RWPE1 (cell line): ENCODE measurements around the gene SLC13A3.

ENCODE experiments used
- CTCF ChIA-PET: fragments of 350-600 bp; sonication (Branson Sonifier 250); formaldehyde crosslinking; extraction: SDS; loops from one replicate; lab custom pipeline; 2021; lab: Yijun Ruan, JAX
- POLR2A ChIA-PET: fragments of 400-600 bp; formaldehyde crosslinking; extraction: SDS; loops from one replicate; lab custom pipeline; 2020; ENCODE audit warnings: antibody characterized with exemption; ENCODE audit not compliant: low non-redundant PET; lab: Yijun Ruan, JAX
- DNase-seq: peaks from one replicate; pipeline ENCODE4 v3.0.0; 2012; ENCODE audit warnings: low spot score
- H3K27ac ChIP-seq: fragments of 450-650 bp; 2 replicates; pipeline ENCODE4 v1.5.1; 2017
- TF ChIP-seq, protein P1 (sequence below): fragments of 450-650 bp; conservative IDR thresholded peaks from 2 replicates; pipeline ENCODE4 v1.5.1; 2017; ENCODE audit warnings: low read depth, mild to moderate bottlenecking

The SLC13A3 gene

DNA sequence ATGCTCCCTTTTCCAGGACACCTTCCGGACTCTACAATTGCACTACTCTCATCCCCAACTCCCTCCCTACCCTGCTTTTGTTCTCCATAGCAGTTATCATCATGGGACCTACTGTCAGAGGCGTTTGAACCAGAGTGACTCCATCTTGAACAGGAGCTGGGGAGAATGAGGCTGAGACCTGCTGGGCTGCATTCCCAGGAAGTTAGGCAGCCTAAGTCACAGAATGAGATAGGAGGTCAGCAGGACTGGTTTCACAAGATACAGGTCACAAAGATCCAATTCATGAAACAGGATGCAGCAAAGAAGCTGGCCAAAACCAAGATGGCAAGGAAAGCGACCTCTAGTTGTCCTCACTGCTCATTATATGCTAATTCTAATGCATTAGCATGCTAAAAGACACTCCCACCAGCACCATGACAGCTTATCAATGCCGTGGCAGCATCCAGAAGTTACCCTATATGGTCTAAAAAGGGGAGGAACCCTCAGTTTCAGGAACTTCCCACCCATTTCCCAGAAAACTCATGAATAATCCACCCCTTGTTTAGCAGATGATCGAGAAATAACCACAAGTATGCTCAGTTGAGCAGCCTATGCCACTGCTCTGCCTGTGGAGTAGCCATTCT is 15.6 kb downstream of the SLC13A3 start:
- ChIA-PET CTCF (no interaction called here), POLR2A (no interaction called here)
- no peak for DNase-seq
- TF ChIP-seq, protein P1, sequence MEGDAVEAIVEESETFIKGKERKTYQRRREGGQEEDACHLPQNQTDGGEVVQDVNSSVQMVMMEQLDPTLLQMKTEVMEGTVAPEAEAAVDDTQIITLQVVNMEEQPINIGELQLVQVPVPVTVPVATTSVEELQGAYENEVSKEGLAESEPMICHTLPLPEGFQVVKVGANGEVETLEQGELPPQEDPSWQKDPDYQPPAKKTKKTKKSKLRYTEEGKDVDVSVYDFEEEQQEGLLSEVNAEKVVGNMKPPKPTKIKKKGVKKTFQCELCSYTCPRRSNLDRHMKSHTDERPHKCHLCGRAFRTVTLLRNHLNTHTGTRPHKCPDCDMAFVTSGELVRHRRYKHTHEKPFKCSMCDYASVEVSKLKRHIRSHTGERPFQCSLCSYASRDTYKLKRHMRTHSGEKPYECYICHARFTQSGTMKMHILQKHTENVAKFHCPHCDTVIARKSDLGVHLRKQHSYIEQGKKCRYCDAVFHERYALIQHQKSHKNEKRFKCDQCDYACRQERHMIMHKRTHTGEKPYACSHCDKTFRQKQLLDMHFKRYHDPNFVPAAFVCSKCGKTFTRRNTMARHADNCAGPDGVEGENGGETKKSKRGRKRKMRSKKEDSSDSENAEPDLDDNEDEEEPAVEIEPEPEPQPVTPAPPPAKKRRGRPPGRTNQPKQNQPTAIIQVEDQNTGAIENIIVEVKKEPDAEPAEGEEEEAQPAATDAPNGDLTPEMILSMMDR, result no peak
- no peak overlapping the region for H3K27ac ChIP-seq

GRCh38 chr20:46634528-46634927 is 16.7 kb downstream of the SLC13A3 start:
- POLR2A ChIA-PET, result no interaction called here
- TF ChIP-seq, protein P1, result no peak
- H3K27ac ChIP-seq, result no peak overlapping the region
- no peak for DNase-seq
- CTCF ChIA-PET, result interaction anchor here (1.1 kb wide), 1 partner anchor 46 kb away, joined by 5 read pairs; no protein-coding TSS in a partner anchor

GRCh38 chr20:46631874-46632446 is 19.3 kb downstream of the SLC13A3 start:
- CTCF ChIA-PET, result interaction anchor here (0.8 to 1.5 kb wide), 3 partner anchors 11 to 69 kb away, joined by 3 to 4 read pairs (median 3); no protein-coding TSS in a partner anchor
- no peak overlapping the region for H3K27ac ChIP-seq
- no peak for DNase-seq
- POLR2A ChIA-PET, result interaction anchor here (0.6 kb wide), 1 partner anchor 13 kb away, joined by 4 read pairs; no protein-coding TSS in a partner anchor
- TF ChIP-seq, protein P1, result no peak

DNA sequence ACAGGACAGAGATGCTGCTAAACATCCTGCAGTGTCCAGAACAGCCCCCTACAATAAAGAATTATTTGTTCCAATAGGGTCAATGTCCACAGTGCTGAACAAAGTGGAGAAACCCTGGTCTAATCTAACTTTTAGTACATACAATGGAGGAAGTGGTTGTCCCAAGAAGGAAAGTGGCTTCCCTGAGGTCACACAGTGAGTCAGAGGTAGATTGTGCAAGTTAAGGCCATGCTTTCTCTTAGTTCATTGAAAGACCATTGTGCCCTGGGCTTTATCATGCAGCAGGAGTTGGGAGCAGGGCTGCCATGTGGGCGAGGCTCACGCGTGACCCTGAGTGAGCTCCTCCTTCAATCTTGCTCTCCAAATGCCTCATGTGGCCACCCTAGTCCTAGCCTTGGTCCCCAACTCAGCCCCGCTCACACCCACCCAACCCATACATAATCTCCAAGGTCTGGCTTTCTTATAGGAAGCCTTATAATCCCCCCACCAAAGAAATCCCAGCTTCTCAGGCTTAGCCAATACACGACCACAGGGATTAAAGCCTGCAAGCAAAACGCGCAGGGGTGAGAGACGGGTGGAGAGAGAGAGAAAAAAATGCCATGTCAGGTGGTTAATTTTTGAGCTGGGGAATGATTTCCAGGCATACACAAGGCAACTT is 19.9 kb downstream of the SLC13A3 start:
- TF ChIP-seq, protein P1, result no peak
- DNase-seq, result no peak
- ChIA-PET CTCF (interaction anchor here (0.6 to 1.5 kb wide), 3 partner anchors 10 to 1619 kb away, joined by 3 to 4 read pairs (median 3); no protein-coding TSS in a partner anchor), POLR2A (no interaction called here)
- H3K27ac ChIP-seq, result no peak overlapping the region

- ChIA-PET CTCF (no interaction called here), POLR2A (no interaction called here)
- TF ChIP-seq, protein P1, result no peak
- DNase-seq, result no peak
- H3K27ac ChIP-seq, result no peak overlapping the region
Measured at GRCh38 chr20:46630306-46630705, 21.0 kb downstream of the SLC13A3 start.

- ChIA-PET POLR2A (no interaction called here), CTCF (no interaction called here)
- no peak overlapping the region for H3K27ac ChIP-seq
- no peak for DNase-seq
- TF ChIP-seq, protein P1, result no peak
Measured at GRCh38 chr20:46629341-46629740, 21.9 kb downstream of the SLC13A3 start.
